IPS-18c (cell line): ENCODE results near the gene SGK1.
"Not testable (repeated sequence)": the region's sequence is repeated elsewhere in the genome, so short reads cannot be mapped to it uniquely, and the experiment has no call there.

Experiments used
- H3K4me3 ChIP-seq: 2 replicates; pipeline ENCODE4 v1.7.0; 2013; ENCODE audit warnings: low read depth, mild to moderate bottlenecking, low read length, moderate library complexity; ENCODE audit not compliant: insufficient read depth
- H3K9me3 ChIP-seq: one replicate; pipeline ENCODE4 v1.6.1; 2013; ENCODE audit warnings: mild to moderate bottlenecking, low read length, moderate library complexity; ENCODE audit not compliant: control insufficient read depth, insufficient read depth

SGK1 gene

DNA sequence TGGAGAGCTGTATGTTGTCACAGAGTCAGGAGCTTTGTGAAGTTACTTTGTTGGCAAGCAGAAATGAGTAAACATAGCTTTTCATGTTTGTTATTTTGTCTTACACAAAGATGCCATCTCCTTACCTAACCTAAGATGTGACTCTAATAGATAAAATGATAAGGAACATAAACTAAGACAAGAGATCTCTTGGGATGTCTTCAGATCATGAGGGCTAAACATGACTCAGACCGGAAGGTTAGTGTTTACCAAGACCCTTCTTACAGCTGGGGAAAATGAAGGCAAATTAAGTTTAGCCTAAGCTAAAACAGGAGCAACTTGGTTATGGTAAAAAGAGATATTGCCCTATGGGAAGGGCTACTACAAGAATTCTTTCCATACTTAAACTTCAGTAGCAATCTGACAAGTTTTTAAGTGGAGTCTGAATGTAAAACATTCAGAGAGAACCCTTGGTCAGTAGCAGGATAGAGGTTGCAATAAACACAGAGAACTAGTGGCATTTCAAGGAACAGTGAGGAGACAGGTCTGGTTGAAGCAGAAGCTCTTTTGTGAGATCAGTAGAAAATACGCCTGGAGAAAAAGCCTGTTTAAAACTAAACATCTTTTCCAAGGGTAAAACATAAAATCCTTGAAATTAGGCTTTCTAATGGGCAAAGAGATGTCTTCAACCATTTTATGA lies 29.9 kb downstream of the SGK1 start:
- Histone ChIP-seq H3K9me3 (peaks cover 3% of the 10 kb centered on the region), H3K4me3 (no peak overlapping the region)

DNA sequence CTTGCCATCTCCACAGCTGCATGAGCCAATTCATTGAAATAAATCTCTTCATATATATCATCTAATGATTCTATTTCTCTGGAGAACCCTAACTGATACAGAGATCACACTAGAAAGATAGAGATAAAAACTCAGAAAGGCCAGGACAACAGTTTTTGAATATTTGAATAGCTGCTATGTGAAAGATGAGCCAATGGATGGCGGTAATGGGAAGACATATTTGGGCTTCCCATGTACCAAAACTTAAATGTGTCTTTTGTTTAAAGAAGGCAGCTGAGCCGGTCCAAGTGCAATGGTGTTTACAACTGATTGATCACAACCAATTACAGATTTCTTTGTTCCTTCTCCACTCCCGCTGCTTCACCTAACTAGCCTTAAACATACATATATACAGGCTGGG lies 35.1 kb downstream of the SGK1 start:
- peaks cover 3% of the 10 kb centered on the region for H3K9me3 ChIP-seq
- H3K4me3 ChIP-seq, result no peak overlapping the region

DNA sequence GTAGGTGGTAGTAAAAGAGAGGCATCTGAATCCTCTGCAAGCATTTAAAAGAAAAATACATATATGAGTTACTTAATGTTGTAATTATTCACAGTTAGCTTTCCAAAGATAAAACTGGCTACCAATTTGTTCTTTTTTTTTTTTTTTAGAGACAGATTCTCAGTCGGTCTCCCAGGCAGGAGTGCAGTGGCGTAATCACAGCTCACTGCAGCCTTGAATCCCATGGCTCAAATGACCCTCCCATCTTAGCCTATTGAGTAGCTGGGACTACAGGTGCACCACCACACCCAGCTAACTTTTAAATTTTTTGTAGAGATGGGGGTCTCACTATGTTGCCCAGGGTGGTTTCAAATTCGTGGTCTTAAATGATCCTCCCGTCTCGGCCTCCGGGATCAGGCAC lies 36.5 kb downstream of the SGK1 start:
- peaks cover 3% of the 10 kb centered on the region for H3K9me3 ChIP-seq

DNA sequence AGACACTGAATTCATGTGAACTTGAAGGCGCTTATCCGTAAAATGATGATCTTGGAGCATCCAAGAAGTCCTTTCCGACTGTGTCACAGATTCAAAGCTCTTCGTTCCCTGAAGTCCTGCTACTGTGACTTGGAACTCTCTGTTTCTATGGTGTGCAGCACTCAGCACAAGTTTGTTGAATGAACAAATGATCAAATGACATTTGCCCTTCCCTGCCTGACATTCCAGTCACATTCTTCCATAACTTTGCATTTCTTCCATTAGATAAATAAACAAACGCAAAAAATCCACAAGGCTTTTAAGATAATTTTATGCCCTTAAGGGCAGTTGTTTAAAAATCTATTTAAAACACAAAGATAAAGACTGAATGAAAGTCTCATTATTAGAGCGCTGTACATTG lies 39.9 kb downstream of the SGK1 start:
- no peaks in the 10 kb centered on the region for H3K9me3 ChIP-seq

More for the DNA sequence above, 36.5 kb downstream of the SGK1 start:
- H3K4me3 ChIP-seq, result no peak overlapping the region

DNA sequence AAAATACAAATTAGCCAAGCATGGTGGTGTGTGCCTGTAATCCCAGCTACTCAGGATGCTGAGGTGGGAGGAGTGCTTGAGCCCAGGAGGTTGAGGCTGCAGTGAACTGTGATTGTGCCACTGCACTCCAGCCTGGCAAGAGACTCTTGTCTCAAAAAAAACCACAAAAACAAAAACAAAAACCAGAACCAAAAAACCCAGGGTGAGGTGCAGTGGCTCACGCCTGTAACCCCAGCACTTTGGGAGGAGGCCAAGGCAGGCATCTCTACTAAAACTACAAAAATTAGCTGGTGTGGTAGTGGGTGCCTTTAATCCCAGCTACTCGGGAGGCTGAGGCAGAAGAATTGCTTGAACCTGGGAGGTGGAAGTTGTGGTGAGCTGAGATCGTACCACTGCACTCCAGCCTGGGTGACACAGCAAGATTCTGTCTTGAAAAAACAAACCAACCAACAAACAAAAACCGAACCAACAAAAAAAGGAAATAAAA lies 41.0 kb downstream of the SGK1 start:
- H3K9me3 ChIP-seq, H3K4me3 ChIP-seq: not testable (repeated sequence)

More for the DNA sequence above, 39.9 kb downstream of the SGK1 start:
- H3K4me3 ChIP-seq, result no peak overlapping the region

DNA sequence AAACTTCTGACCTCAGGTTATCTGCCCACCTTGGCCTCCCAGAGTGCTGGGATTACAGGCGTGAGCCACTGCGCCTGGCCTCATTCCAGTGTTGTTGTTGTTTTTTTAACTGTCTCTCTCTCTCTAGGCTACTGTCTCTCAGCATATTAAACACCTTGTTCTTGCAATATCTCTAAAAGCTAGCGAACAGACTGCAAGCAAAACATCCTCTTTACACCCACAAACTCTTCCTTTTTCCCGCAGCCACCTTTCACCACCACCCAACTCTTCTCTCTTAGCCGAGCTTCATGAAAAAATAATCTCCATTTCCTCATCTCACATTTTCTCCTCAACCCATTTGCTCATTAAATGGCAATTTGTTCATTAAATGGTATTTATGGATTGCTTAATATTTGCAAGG lies 45.5 kb downstream of the SGK1 start:
- no peaks in the 10 kb centered on the region for H3K9me3 ChIP-seq

DNA sequence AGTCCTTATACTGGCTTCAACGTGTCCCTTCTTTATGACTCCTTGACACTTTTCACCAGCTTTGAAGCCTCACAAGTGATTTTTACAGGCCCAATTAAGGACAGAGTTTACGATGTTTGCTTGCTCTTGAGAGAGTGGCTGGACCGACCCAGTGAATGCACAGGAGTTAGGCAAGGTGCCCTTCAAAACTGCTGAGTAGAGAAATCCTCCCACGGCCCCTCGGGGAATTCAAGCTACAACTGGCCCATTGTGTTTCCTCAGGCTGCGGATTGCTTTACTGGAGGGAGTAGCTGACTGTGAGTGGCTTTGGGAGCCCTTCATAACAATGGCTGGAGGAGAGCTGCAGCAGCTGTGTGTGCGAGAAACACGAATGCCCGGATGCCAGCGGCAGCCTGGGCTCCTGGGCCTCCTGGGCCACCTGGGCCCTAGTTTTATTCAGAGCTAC lies 50.0 kb downstream of the SGK1 start:
- no peak overlapping the region for H3K4me3 ChIP-seq
- H3K9me3 ChIP-seq, result no peaks in the 10 kb centered on the region

More for the DNA sequence above, 45.5 kb downstream of the SGK1 start:
- H3K4me3 ChIP-seq, result no peak overlapping the region

DNA sequence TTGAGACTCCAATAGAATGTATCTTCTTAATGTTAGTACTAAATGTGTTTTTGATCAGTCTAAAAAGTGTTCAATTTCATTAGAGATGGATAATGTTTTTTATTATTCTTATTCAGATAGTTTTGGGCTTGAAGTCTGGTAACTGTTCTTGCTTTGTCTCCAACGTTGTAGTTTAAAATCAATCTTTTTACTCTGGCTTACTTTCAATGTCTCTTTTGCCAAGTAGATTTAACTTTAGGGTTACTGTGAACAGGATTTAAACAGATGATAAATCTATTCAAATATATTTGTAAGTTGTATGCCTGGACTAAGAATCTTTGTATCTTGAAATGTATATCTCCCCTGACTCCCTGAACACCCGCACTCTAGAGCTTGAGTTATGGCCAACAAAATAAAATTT lies 51.1 kb downstream of the SGK1 start:
- Histone ChIP-seq H3K4me3 (no peak overlapping the region), H3K9me3 (no peaks in the 10 kb centered on the region)

DNA sequence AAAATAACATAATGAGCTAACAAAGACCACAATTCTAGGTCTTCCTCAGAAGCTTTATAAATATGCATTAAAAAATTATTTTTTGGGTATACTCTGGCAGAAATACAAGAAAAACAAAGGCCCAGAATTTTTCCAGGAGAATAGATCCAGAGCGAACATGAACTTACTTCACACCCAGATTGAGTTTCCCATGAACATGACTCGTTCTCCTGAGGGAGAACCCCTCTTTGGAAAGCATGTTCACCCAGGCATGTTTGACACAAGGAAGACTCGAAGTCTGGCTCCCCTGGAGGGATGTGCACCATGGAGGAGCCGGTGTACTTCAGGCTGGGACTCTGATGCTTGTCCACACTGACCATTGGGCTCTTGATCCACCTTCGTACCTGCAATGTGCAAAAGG lies 56.1 kb downstream of the SGK1 start:
- no peaks in the 10 kb centered on the region for H3K9me3 ChIP-seq
- no peak overlapping the region for H3K4me3 ChIP-seq

DNA sequence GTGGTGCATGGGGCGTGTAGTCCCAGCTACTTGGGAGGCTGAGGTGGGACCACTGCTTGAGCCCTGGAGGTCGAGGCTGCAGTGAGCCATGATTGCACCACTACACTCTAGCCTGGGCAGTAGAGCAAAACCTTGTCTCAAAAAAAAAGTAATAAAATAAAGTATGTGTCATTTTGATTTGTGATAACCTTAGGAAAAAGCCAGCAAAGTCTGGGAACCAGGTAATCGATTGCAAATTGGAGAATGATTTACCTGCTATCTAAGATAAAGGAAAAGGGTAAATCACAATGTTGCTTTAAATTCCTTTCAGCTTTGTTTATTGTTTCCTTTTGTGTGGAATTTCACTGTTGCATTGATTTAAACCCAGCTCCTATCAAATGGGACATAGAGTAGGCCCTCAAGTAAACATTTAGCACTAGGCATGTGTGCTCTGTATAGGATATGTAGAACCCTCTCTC lies 59.0 kb downstream of the SGK1 start:
- no peak overlapping the region for H3K4me3 ChIP-seq
- peaks cover 2% of the 10 kb centered on the region for H3K9me3 ChIP-seq

DNA sequence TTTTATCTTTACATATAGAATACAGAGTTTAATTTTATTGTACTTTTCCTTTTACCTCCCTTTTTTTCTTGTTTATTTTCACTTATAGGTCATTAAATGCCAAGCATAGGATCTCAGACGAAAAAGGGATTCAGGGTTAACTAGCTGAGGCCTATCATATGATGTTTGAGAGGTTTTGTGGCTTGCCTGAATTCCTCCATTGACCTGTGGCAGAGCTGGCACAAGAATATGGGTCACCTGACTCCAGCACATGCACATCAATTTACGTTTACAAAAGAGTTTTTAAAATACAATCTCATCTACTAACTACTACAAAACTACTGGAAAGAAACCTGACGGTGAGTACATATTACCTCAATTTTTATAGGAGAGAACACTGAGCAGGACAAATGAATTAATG lies 60.4 kb downstream of the SGK1 start:
- Histone ChIP-seq H3K9me3 (peaks cover 2% of the 10 kb centered on the region), H3K4me3 (no peak overlapping the region)

DNA sequence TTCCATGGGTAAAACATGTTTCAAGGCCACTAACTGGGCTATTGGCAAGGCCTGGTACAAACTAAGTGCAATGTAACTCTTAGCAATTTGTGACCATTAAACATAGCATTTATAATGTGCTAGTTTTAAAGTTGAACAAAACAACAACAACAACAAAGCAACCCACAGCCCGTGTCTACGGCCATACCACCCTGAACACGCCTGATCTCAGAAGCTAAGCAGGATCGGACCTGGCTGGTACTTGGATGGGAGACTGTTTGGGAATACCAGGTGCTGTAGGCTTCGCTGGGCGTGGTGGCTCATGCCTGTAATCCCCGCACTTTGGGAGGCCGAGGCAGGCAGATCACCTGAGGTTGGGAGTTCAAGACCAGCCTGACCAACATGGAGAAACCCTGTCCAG lies 61.0 kb downstream of the SGK1 start:
- no peak overlapping the region for H3K4me3 ChIP-seq
- peaks cover 2% of the 10 kb centered on the region for H3K9me3 ChIP-seq

DNA sequence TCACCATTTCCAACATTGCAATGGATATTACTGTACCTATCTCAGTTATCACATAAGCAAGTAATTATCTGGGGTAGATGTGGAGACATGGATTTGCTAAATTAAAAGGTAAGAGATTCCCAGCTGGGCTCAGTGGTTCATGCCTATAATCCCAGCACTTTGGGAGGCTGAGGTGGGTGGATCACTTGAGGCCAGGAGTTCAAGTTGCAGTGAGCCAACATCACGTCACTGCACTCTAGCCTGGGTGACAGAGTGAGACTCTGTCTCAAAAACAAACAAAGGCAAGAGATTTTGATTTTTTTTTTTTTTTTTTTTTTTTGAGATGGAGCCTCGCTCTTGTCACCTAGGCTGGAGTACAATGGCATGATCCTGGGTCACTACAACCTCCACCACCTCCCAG lies 62.6 kb downstream of the SGK1 start:
- H3K4me3 ChIP-seq, H3K9me3 ChIP-seq: not testable (repeated sequence)

DNA sequence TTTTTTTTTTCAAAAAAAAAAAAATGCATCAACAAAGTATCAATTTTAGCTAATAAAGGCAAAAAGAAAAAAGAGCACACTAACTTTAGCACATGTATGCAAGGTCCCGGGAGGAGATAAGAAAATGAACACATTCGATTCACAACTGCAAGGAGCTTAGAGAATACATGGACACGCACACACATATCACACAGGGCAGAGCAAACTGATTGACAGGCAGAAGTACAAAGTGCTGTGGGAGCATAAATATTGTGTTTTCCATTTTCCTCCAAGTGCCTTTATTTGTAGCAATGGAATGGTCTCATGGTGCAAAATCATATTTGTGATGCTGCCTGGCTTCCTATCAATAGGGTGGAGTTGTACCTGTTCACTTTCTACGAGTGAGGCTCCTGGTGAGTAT lies 63.8 kb downstream of the SGK1 start:
- Histone ChIP-seq H3K9me3 (peaks cover 2% of the 10 kb centered on the region), H3K4me3 (no peak overlapping the region)

DNA sequence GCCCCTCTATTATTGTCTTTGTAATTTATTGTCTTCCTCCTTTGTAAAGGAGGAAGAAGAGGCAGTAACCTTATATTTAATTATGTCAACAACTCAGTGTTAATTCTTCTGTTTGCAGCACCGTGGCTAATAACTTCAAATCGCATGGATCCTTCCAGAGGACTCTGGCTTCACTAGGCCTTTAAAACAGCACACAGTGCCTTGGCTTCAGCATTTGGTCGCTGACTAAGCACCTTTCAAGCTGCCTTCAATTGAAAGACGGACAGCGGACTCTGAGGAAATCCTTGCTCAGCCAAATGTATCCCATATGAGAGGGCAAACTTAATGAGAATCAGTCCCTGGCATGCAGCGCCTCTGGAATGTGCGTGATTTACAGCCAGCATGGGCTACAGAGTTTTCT lies 64.2 kb downstream of the SGK1 start:
- Histone ChIP-seq H3K9me3 (peaks cover 2% of the 10 kb centered on the region), H3K4me3 (no peak overlapping the region)

DNA sequence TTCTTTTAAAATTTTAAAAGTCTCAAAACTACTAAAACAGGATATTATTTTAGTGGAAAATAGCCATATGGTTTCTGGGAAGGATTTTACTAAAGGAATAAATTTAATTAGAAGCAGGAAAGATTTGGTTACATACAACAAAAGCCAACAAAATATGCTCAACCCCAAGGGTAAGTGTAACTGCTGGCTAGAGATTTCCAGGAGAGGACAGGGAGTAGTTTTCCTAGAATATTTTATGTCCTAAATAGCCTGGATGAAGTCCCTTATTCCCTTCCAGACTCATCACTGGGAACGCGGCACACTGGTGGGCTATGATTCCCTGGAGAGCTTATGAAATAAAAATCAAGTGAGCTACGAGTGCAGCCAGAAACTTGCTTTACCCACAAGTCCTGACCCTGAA lies 66.6 kb downstream of the SGK1 start:
- Histone ChIP-seq H3K4me3 (no peak overlapping the region), H3K9me3 (peaks cover 2% of the 10 kb centered on the region)

DNA sequence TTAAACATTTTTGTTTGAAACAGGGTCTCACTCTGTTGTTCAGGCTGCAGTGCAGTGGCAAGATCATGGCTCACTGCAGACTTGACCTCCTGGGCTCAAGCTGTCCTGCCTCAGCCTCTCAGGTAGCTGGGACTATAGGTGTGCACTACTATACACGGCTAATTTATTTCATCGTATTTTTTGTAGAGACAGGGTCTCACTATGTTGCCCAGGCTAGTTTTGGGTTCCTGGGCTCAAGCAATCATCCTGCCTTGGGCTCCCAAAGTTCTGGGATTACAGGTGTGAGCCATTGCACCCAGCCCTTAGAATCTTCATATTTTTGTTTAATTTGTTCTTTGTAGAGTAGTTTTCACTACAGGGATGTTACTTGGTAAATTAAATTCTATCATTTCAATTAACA lies 67.1 kb downstream of the SGK1 start:
- H3K4me3 ChIP-seq, result no peak overlapping the region
- H3K9me3 ChIP-seq, result peaks cover 2% of the 10 kb centered on the region

DNA sequence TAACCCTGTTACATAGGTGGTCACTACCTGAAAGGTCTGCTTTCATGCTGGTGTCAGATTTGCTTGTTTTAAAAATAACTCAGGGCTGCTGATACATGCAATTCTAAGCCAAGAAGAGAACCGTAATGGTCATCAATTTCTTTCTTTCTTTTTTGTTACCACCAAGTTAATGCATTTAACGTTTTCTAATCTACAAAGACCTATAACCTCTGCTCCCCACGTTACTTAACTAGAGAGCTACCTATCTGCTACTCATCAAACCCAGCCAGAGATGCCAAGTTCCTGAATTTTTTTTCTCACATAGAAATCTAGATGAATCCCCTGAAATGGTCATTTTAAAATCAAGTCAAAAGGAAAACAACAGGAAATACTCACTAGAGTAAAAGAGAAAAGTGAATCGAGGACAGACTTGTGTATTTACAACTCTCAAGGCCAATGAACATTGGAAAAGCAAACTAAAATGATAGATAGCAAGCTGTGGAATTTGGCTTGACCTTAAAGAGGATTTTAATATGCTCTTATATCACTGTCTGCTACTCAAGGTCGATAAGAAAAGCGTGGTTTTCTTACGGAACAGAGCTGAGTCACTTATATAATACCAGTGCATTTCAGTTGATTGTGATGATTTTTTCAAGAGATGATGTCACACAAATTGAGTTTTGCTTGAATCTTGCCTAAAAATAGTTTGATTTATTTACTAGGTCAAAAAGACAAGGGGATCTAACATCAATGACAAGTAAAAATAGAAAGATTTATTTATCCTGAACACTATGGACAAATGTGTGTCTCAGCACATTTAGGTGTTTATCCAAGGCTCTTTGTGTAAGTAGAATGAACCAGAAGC lies 67.9 kb downstream of the SGK1 start:
- Histone ChIP-seq H3K4me3 (no peak overlapping the region), H3K9me3 (no peaks in the 10 kb centered on the region)
